HCT116 (cell line): ENCODE measurements around the gene LRP1. TPM values are rescaled to one million over a fixed set of nuclear protein-coding genes. Genes with fewer than 3 reads are reported as not detected.

ENCODE experiments used
- ATAC-seq: fragments of 200-7000 bp; cut with Tn5 transposase; 2 replicates; pipeline ENCODE4 v1.9.1; 2020; ENCODE audit warnings: mild to moderate bottlenecking, moderate library complexity
- BruUV-seq: library from RNA; stranded (reverse); fragments of 400-500 nt; replicated peaks from 2 replicates; lab custom pipeline; 2021; lab: Mats Ljungman, UMichigan
- CTCF ChIA-PET: fragments of 300-600 bp; sonication (Branson Sonifier 250); formaldehyde crosslinking; loops from one replicate; lab custom pipeline; 2021; ENCODE audit warnings: antibody characterized with exemption; lab: Charles Lee
- POLR2A ChIA-PET: fragments of 300-600, 350-600 bp; sonication (Branson Sonifier 250); formaldehyde crosslinking; loops from one replicate; lab custom pipeline; 2021; ENCODE audit warnings: antibody characterized with exemption; lab: Charles Lee
- RAD21 ChIA-PET, 2 experiments: fragments of 300-600 bp; sonication (Branson Sonifier 250); formaldehyde crosslinking; loops; one replicate each; lab custom pipeline; 2023; ENCODE audit warnings: low total read pairs in 2 of 2; ENCODE audit not compliant: uncharacterized antibody in 2 of 2, unreplicated experiment in 2 of 2, low non-redundant PET in 1 of 2; lab: Charles Lee
- DNase-seq: peaks from one replicate; pipeline ENCODE4 v3.0.0-alpha.2; 2010; ENCODE audit warnings: low read depth, low spot score
- H2AFZ ChIP-seq: fragments of 200-600 bp; shearing (Covaris generic), sonication (generic); 2 replicates; pipeline ENCODE4 v1.6.1; 2017; ENCODE audit warnings: low read depth, mixed run types, mixed read lengths, antibody characterized with exemption, low read length; ENCODE audit not compliant: poor library complexity, severe bottlenecking
- H3K27ac ChIP-seq: 2 replicates; pipeline ENCODE4 v1.5.1; 2012; ENCODE audit warnings: low read depth, low read length
- H3K27me3 ChIP-seq: fragments of 200-600 bp; sonication (generic); 2 replicates; pipeline ENCODE4 v1.6.1; 2016; ENCODE audit warnings: mixed run types, low read length, mixed read lengths; ENCODE audit not compliant: insufficient read depth
- H3K36me3 ChIP-seq, 2 experiments: fragments of 200-500 bp in 1 of 2; fragments of 200-600 bp in 1 of 2; sonication (Bioruptor generic) in 1 of 2; sonication (generic) in 1 of 2; 2 replicates each; pipeline versions ENCODE4 v1.5.1 to v1.6.1; 2014 to 2016; ENCODE audit warnings: low read length in 2 of 2, inconsistent platforms in 1 of 2, mixed read lengths in 1 of 2, mixed run types in 1 of 2; ENCODE audit not compliant: insufficient read depth in 2 of 2, control insufficient read depth in 1 of 2
- H3K4me1 ChIP-seq, 2 experiments: fragments of 200-600 bp in 1 of 2; sonication (generic) in 1 of 2; 2 replicates each; pipeline versions ENCODE4 v1.5.1 to v1.6.1; 2012 to 2017; ENCODE audit warnings: low read length in 2 of 2, inconsistent platforms in 1 of 2, mild to moderate bottlenecking in 1 of 2, mixed read lengths in 1 of 2, mixed run types in 1 of 2, moderate library complexity in 1 of 2; ENCODE audit not compliant: insufficient read depth in 2 of 2, control insufficient read depth in 1 of 2
- H3K4me2 ChIP-seq: fragments of 200-600 bp; sonication (generic); 2 replicates; pipeline ENCODE4 v1.6.1; 2017; ENCODE audit warnings: mixed run types, low read length, mixed read lengths
- H3K4me3 ChIP-seq, 2 experiments: fragments of 200-600 bp in 1 of 2; sonication (generic) in 1 of 2; replicated peaks in 1 of 2; 2 replicates each; pipeline ENCODE4 v1.5.1; 2011 to 2016; ENCODE audit warnings: low read length in 2 of 2, control low read depth in 1 of 2, low read depth in 1 of 2, mild to moderate bottlenecking in 1 of 2, mixed read lengths in 1 of 2, mixed run types in 1 of 2
- H3K79me2 ChIP-seq: fragments of 200-600 bp; sonication (generic); 2 replicates; pipeline ENCODE4 v1.6.1; 2017; ENCODE audit warnings: mild to moderate bottlenecking, mixed run types, low read length, moderate library complexity, mixed read lengths; ENCODE audit not compliant: insufficient read depth
- H3K9ac ChIP-seq: fragments of 200-600 bp; sonication (generic); 2 replicates; pipeline ENCODE4 v1.6.1; 2016; ENCODE audit warnings: low read length, mixed read lengths
- H3K9me2 ChIP-seq: fragments of 200-600 bp; sonication (generic), shearing (Covaris generic); 2 replicates; pipeline ENCODE4 v1.6.1; 2017; ENCODE audit warnings: mixed run types, mild to moderate bottlenecking, moderate library complexity; ENCODE audit not compliant: insufficient read depth
- H3K9me3 ChIP-seq, 2 experiments: fragments of 200-500 bp in 1 of 2; fragments of 200-600 bp in 1 of 2; sonication (Bioruptor generic) in 1 of 2; sonication (generic) in 1 of 2; 2 replicates each; pipeline ENCODE4 v1.6.1; 2014 to 2017; ENCODE audit warnings: low read length in 2 of 2, mixed read lengths in 2 of 2, inconsistent platforms in 1 of 2, low read depth in 1 of 2, mild to moderate bottlenecking in 1 of 2, mixed run types in 1 of 2, moderate library complexity in 1 of 2; ENCODE audit not compliant: control insufficient read depth in 1 of 2, insufficient read depth in 1 of 2
- H4K20me1 ChIP-seq: fragments of 200-600 bp; sonication (generic), shearing (Covaris generic); 2 replicates; pipeline ENCODE4 v1.6.1; 2017; ENCODE audit warnings: mixed run types, mild to moderate bottlenecking, moderate library complexity; ENCODE audit not compliant: insufficient read depth
- CBX3 ChIP-seq: IDR thresholded peaks from 2 replicates; pipeline ENCODE4 v1.6.1; 2012; ENCODE audit warnings: low read depth
- CEBPB ChIP-seq: IDR thresholded peaks from 2 replicates; pipeline ENCODE4 v1.6.1; 2012; ENCODE audit warnings: low read depth
- EGR1 ChIP-seq: IDR thresholded peaks from 2 replicates; pipeline ENCODE4 v1.6.1; 2012; ENCODE audit warnings: low read depth
- ELF1 ChIP-seq: IDR thresholded peaks from 2 replicates; pipeline ENCODE4 v1.6.1; 2012; ENCODE audit warnings: low read depth, borderline replicate concordance
- FOSL1 ChIP-seq: IDR thresholded peaks from 2 replicates; pipeline ENCODE4 v1.6.1; 2012; ENCODE audit warnings: low read depth
- JUND ChIP-seq: IDR thresholded peaks from 2 replicates; pipeline ENCODE4 v1.6.1; 2012
- POLR2AphosphoS5 ChIP-seq: IDR thresholded peaks from 2 replicates; pipeline ENCODE4 v1.6.1; 2011; ENCODE audit warnings: mild to moderate bottlenecking, low read depth, low read length, moderate library complexity
- RAD21 ChIP-seq: IDR thresholded peaks from 2 replicates; pipeline ENCODE4 v1.6.1; 2012; ENCODE audit warnings: low read depth, mild to moderate bottlenecking
- SRF ChIP-seq: IDR thresholded peaks from 2 replicates; pipeline ENCODE4 v1.6.1; 2012; ENCODE audit warnings: low read depth
- YY1 ChIP-seq: IDR thresholded peaks from 2 replicates; pipeline ENCODE4 v1.6.1; 2011; ENCODE audit warnings: low read length, low read depth, moderate library complexity, mild to moderate bottlenecking; ENCODE audit not compliant: insufficient replicate concordance; ENCODE audit errors: extremely low read depth
- ZFX ChIP-seq: fragments of 450-650 bp; IDR thresholded peaks from 2 replicates; pipeline ENCODE4 v1.6.1; 2017
- intact Hi-C: fragments of 100-400 bp; cut with micrococcal nuclease; formaldehyde crosslinking; loops from 2 replicates; pipeline ENCODE4 v1.10.0; 2022
- total RNA-seq: library from RNA; stranded (reverse); gene quantifications from one replicate; pipeline ENCODE4 v1.2.1, GENCODE V29; 2021; ENCODE audit not compliant: unreplicated experiment
- TF ChIP-seq, protein P1 (sequence below): IDR thresholded peaks from 2 replicates; pipeline ENCODE4 v1.6.1; 2012
- TF ChIP-seq, protein P2 (sequence below): IDR thresholded peaks from 2 replicates; pipeline ENCODE4 v1.6.1; 2012; ENCODE audit warnings: low read depth
- TF ChIP-seq, protein P3 (sequence below): IDR thresholded peaks from 2 replicates; pipeline ENCODE4 v1.6.1; 2011; ENCODE audit warnings: mild to moderate bottlenecking, low read length, moderate library complexity; ENCODE audit not compliant: insufficient replicate concordance; ENCODE audit errors: extremely low read depth
- TF ChIP-seq, protein P4 (sequence below): IDR thresholded peaks from 2 replicates; pipeline ENCODE4 v1.6.1; 2012

LRP1 gene
- total RNA-seq, 1 experiment from 2014 or later = 12.0 TPM

DNA sequence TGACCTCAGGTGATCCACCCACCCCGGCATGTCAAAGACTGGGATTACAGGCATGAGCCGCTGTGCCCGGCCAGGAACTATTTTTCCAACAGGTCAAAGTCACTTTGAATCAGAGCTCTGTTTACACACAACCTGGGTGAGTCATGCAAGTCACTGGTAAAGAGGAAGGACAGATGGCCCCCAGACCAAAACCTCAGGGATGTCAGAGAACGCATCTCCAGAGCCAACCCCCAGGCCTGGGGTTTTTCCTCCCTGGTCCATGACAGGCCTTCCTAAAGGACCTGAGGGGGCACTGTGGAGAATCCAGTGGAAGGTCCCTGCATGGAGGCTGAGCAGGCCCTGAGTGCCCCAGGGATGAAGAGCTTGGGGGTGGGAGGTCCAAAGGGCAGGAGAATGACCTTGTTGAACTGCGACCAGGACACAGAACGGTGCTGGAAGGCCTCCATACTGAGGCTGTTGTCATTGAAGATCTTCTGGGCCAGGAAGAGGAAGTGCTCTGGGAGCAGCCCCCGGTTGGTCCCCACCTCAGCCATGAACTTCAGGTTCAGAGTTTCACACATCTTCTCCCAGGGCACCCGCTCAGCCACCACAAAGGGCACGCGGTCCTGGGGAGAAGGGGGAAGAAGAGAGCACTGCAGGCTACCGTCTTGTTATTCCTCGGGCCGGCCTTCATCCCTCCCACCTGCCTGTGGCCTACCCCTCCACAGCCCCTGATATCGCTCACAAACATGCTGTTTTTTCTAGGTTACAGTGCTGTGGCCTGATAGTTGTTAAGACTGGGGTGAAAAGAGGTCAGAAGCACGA is 26.2 kb upstream of the LRP1 start:
- H3K27ac ChIP-seq = peak overlapping the region; percentile 8; the same call in 1 of the 2 replicates
- H2AFZ ChIP-seq = no peak overlapping the region
- no TSS peak for BruUV-seq
- H4K20me1 ChIP-seq = no peaks in the 10 kb centered on the region
- ChIA-PET RAD21 (interaction anchor here in 1 of 2 experiments (0.5 kb wide), 1 partner anchor 10 kb away, joined by 3 read pairs; no protein-coding TSS in a partner anchor), POLR2A (interaction anchor here (0.6 to 1.2 kb wide), 2 partner anchors 9 to 13 kb away, joined by 3 to 5 read pairs; partner anchors contain the start of genes NAB2 and STAT6), CTCF (interaction anchor here (1.6 kb wide), 1 partner anchor 8 kb away, joined by 6 read pairs; no protein-coding TSS in a partner anchor)
- peaks cover 11 to 21% of the 10 kb centered on the region in 2 experiments for H3K4me1 ChIP-seq
- ATAC-seq (peak; percentile 34), DNase-seq (no peak)
- TF ChIP-seq EGR1 (no peak), POLR2AphosphoS5 (no peak), RAD21 (no peak), CBX3 (no peak), ZFX (no peak), FOSL1 (no peak), CEBPB (no peak), YY1 (no peak), ELF1 (no peak), SRF (no peak), JUND (no peak; the same call in 1 of the 2 replicates)
- TF ChIP-seq, protein P1, sequence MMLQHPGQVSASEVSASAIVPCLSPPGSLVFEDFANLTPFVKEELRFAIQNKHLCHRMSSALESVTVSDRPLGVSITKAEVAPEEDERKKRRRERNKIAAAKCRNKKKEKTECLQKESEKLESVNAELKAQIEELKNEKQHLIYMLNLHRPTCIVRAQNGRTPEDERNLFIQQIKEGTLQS = no peak
- TF ChIP-seq, protein P2, sequence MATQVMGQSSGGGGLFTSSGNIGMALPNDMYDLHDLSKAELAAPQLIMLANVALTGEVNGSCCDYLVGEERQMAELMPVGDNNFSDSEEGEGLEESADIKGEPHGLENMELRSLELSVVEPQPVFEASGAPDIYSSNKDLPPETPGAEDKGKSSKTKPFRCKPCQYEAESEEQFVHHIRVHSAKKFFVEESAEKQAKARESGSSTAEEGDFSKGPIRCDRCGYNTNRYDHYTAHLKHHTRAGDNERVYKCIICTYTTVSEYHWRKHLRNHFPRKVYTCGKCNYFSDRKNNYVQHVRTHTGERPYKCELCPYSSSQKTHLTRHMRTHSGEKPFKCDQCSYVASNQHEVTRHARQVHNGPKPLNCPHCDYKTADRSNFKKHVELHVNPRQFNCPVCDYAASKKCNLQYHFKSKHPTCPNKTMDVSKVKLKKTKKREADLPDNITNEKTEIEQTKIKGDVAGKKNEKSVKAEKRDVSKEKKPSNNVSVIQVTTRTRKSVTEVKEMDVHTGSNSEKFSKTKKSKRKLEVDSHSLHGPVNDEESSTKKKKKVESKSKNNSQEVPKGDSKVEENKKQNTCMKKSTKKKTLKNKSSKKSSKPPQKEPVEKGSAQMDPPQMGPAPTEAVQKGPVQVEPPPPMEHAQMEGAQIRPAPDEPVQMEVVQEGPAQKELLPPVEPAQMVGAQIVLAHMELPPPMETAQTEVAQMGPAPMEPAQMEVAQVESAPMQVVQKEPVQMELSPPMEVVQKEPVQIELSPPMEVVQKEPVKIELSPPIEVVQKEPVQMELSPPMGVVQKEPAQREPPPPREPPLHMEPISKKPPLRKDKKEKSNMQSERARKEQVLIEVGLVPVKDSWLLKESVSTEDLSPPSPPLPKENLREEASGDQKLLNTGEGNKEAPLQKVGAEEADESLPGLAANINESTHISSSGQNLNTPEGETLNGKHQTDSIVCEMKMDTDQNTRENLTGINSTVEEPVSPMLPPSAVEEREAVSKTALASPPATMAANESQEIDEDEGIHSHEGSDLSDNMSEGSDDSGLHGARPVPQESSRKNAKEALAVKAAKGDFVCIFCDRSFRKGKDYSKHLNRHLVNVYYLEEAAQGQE = no peak
- TF ChIP-seq, protein P3, sequence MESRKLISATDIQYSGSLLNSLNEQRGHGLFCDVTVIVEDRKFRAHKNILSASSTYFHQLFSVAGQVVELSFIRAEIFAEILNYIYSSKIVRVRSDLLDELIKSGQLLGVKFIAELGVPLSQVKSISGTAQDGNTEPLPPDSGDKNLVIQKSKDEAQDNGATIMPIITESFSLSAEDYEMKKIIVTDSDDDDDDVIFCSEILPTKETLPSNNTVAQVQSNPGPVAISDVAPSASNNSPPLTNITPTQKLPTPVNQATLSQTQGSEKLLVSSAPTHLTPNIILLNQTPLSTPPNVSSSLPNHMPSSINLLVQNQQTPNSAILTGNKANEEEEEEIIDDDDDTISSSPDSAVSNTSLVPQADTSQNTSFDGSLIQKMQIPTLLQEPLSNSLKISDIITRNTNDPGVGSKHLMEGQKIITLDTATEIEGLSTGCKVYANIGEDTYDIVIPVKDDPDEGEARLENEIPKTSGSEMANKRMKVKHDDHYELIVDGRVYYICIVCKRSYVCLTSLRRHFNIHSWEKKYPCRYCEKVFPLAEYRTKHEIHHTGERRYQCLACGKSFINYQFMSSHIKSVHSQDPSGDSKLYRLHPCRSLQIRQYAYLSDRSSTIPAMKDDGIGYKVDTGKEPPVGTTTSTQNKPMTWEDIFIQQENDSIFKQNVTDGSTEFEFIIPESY = no peak
- TF ChIP-seq, protein P4, sequence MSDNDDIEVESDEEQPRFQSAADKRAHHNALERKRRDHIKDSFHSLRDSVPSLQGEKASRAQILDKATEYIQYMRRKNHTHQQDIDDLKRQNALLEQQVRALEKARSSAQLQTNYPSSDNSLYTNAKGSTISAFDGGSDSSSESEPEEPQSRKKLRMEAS = no peak
- H3K79me2 ChIP-seq = no peaks in the 10 kb centered on the region
- no peak overlapping the region for H3K4me3 ChIP-seq
- peaks cover 0 to 5% of the 10 kb centered on the region in 2 experiments; a peak in 1 of 4 replicates for H3K36me3 ChIP-seq
- intact Hi-C loops = no loop called here
- no peaks in the 10 kb centered on the region for H3K27me3 ChIP-seq
- H3K9me2 ChIP-seq = no peaks in the 10 kb centered on the region
- 0 out of 2 replicates have a peak overlapping the region, but pooled peaks have one; percentile 6 for H3K9ac ChIP-seq
- no peaks in the 10 kb centered on the region for H3K9me3 ChIP-seq
- peak overlapping the region; percentile 48 for H3K4me2 ChIP-seq
